Colonic mucosa (tissue), 4 donors: Measurements from ENCODE around the gene HERC2. TPM values are rescaled to one million over a fixed set of nuclear protein-coding genes. Genes with fewer than 3 reads are reported as not detected.
"Not testable (repeated sequence)": the region's sequence is repeated elsewhere in the genome, so short reads cannot be mapped to it uniquely, and the experiment has no call there.

ENCODE experiments used
- DNase-seq: peaks from one replicate; pipeline ENCODE4 v3.0.0-alpha.2; 2020
- H3K27ac ChIP-seq: fragments of 200-600 bp; one replicate; pipeline ENCODE4 v1.8.0; 2021
- H3K27me3 ChIP-seq: fragments of 200-600 bp; one replicate; pipeline ENCODE4 v1.8.0; 2021
- H3K36me3 ChIP-seq: fragments of 200-600 bp; one replicate; pipeline ENCODE4 v1.8.0; 2021
- H3K4me1 ChIP-seq: fragments of 200-600 bp; one replicate; pipeline ENCODE4 v1.8.0; 2021; ENCODE audit warnings: mild to moderate bottlenecking
- H3K4me3 ChIP-seq: fragments of 200-600 bp; one replicate; pipeline ENCODE4 v1.8.0; 2021
- H3K9ac ChIP-seq, 2 donors: one replicate each; pipeline ENCODE4 v1.7.0; 2013; ENCODE audit warnings: control low read depth in 2 of 2, low read depth in 2 of 2, low read length in 2 of 2
- H3K9me3 ChIP-seq: fragments of 200-600 bp; one replicate; pipeline ENCODE4 v1.8.0; 2021
- CTCF ChIP-seq: fragments of 200-600 bp; IDR thresholded peaks from one replicate; pipeline ENCODE4 v1.8.0; 2022; ENCODE audit warnings: antibody characterized with exemption, mild to moderate bottlenecking
- intact Hi-C: fragments of 100-400 bp; cut with DNase I; formaldehyde crosslinking; loops from one replicate; pipeline ENCODE4 v1.14.1; 2022
- total RNA-seq, 2 donors: library from RNA; stranded (reverse); fragmentation: NEBNext Ultra II Directional in 1 of 2; extraction: Animal tissue kit (Norgen Biotek cat#: 25700) in 1 of 2; gene quantifications; one replicate each; pipeline ENCODE4 v1.2.1, GENCODE V29; 2021
- donor health status: healthy.
- donor health status: DM: no; HTN: no; CAD: no.
- donor health status: DM: no; HTN: no; CAD: no.

Gene HERC2
- total RNA-seq, 2 donors from 2014 or later: 50.8 to 71.2 TPM

GRCh38 chr15:28231336-28231735, 90.6 kb downstream of the HERC2 start:
- H3K27me3 ChIP-seq, DNase-seq, H3K36me3 ChIP-seq, H3K9ac ChIP-seq, intact Hi-C loops, H3K4me3 ChIP-seq, H3K4me1 ChIP-seq, H3K27ac ChIP-seq, H3K9me3 ChIP-seq: not testable (repeated sequence)

- DNase-seq, intact Hi-C loops, H3K4me3 ChIP-seq, H3K9ac ChIP-seq, H3K27me3 ChIP-seq, H3K4me1 ChIP-seq, H3K36me3 ChIP-seq, H3K27ac ChIP-seq, H3K9me3 ChIP-seq: not testable (repeated sequence)
These were observed 92.9 kb downstream of the HERC2 start for GRCh38 chr15:28228990-28229640.

DNA sequence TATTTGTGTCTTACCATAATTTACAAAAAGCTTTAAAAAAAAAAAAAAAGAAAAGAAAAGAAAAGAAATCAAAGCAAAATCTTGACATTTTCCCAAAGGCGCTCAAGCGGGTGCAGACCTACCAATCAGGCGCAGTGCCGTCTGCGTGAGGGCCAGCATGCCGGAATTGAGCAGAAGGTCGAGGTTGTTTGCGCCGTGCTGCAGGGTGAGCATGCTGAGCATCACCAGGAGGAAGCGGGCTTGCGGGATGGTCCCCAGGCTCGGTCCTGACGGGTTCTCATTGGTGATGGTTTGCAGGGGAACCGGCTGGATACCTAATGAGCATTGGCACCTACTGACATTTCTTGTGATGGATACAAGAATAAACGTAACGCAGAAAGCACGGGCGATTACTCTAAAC, 93.9 kb downstream of the HERC2 start:
- Histone ChIP-seq H3K27ac (no peak overlapping the region), H3K4me1 (no peaks in the 10 kb centered on the region), H3K9me3 (no peaks in the 10 kb centered on the region), H3K9ac (no peak overlapping the region), H3K4me3 (no peak overlapping the region), H3K27me3 (no peaks in the 10 kb centered on the region), H3K36me3 (peaks cover 4% of the 10 kb centered on the region)
- DNase-seq: no peak
- TF ChIP-seq CTCF: no peak
- intact Hi-C loops: no loop called here

- H3K4me1 ChIP-seq, H3K36me3 ChIP-seq, DNase-seq, H3K27me3 ChIP-seq, H3K27ac ChIP-seq, H3K9ac ChIP-seq, H3K9me3 ChIP-seq, H3K4me3 ChIP-seq, intact Hi-C loops: not testable (repeated sequence)
These were observed 94.7 kb downstream of the HERC2 start for GRCh38 chr15:28227303-28227702.

- H3K9ac ChIP-seq, H3K36me3 ChIP-seq, intact Hi-C loops, H3K9me3 ChIP-seq, H3K27ac ChIP-seq, H3K27me3 ChIP-seq, H3K4me3 ChIP-seq, DNase-seq, H3K4me1 ChIP-seq: not testable (repeated sequence)
These were observed 99.4 kb downstream of the HERC2 start for GRCh38 chr15:28222612-28223011.

DNA sequence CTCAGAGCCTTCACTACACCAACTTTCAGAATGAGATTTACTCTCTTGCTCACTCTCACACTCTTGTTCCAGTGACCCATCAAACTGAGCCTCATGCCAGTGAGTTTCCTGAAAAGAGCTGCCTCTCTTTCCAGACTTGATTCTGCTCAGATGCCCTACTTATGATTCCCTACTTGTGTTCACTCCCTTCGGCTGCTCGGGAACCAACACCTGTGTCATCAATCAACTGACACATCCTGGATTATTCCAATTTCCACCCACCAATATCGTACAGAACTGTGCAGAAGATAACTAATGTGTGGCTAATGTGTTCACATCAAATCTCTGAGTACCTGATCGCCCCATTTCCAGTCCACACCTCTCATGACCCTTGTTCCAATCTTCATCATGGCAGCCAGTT, 100.3 kb downstream of the HERC2 start:
- not testable (repeated sequence) for H3K9ac ChIP-seq, H3K36me3 ChIP-seq

DNA sequence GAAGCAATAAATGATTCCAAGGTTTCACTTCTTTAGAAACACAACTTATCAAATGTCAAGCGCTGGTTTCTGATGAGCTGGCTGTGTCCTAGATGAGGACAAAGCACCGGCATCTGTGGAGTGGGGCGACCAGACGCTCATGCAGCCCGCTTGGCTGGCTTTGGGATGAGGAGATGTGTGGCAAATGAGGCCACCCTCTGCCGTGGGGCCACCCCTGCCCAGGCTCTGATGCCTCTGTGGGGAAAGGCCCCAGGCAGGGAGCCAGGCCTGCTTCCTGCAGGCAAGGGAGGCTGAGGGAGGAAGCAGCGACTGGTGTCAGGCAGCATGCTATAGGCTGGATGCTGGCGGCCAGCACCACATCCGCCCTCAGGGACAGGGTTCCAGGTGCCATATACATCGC, 102.9 kb downstream of the HERC2 start:
- Histone ChIP-seq H3K27me3 (no peaks in the 10 kb centered on the region), H3K9me3 (no peaks in the 10 kb centered on the region), H3K4me1 (no peaks in the 10 kb centered on the region), H3K36me3 (peaks cover 4% of the 10 kb centered on the region), H3K27ac (no peak overlapping the region), H3K9ac (no peak overlapping the region), H3K4me3 (no peak overlapping the region)
- no peak for DNase-seq
- intact Hi-C loops: no loop called here
- TF ChIP-seq CTCF: no peak

More for the DNA sequence above, 100.3 kb downstream of the HERC2 start:
- H3K27me3 ChIP-seq, DNase-seq, H3K27ac ChIP-seq, intact Hi-C loops, H3K4me1 ChIP-seq, H3K9me3 ChIP-seq, H3K4me3 ChIP-seq: not testable (repeated sequence)

DNA sequence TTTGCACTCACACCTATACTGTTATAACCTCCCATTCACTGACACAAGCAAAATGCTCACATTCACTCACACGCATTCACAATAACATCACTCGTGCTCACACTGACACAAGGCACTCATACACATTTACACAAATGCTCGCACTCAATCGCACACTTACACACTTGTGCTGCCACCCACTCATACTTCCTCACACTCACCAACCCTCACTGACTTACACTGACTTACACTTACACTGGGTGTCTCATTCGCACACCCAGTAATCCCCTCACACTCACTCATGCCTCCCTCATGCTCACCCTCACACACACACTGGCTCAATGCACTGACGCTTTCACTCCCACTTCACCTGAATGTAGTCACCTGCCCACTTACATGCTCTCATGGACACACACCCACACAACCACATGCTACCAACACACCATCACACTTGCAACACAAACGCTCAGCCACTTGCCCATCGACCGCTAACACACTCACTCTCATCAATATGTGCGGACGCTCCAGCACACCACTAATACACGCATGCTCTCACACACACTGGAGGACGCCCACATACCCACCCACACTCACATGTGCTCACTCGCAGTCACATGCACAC, 104.9 kb downstream of the HERC2 start:
- H3K27me3 ChIP-seq, DNase-seq, H3K36me3 ChIP-seq, H3K4me3 ChIP-seq, intact Hi-C loops, H3K4me1 ChIP-seq, H3K9me3 ChIP-seq, H3K27ac ChIP-seq, H3K9ac ChIP-seq: not testable (repeated sequence)

DNA sequence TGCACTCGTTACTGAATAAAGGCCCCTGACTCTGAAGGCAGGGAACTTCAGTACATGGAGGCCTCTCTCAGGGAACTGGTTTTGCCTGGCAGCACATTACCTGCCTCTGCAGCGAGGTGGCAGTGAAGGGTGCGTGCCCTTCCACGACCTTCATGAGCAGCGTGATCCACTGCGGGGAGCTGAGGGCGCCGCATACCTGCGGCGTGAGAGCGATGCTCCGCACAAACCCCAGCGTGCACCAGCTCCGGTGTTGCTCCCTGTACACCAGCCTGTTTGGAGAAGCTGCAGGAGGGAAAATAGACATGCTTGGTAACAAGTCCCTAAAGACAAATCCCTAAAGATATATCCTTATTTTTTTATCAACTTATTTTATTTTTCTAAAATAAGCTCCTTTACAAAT, 106.5 kb downstream of the HERC2 start:
- H3K9ac ChIP-seq, H3K9me3 ChIP-seq, H3K4me1 ChIP-seq, DNase-seq, H3K27me3 ChIP-seq, H3K4me3 ChIP-seq, intact Hi-C loops, H3K36me3 ChIP-seq, H3K27ac ChIP-seq: not testable (repeated sequence)

DNA sequence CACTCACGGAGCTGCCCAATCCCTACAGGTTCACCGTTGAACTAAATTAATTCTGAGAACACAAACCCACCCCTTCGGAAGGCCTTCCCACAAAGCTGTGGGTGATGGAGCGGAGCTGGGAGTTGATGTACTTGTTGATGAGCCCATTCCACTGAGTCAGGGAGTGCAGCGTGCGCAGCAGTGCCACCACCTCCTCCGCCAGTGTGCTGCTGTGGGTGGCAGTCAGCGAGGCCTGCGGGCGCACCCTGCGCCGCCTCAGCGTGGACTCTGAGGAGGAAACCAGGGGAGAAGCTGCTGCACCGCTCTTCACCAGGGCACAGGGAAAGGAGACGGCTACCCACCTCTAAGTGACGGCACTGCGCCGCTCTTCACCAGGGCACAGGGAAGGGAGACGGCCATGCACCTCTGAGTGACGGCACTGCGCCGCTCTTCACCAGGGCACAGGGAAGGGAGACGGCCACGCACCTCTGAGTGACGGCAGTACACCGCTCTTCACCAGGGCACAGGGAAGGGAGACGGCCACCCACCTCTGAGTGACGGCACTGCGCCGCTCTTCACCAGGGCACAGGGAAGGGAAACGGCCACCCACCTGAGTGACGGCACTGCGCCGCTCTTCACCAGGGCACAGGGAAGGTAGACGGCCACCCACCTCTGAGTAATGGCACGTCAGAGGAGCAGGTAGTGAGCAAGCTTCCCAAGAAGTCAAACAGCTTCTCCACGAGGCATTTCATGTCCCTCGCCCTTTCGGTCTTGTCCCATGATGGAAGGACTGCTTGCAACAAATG, 107.8 kb downstream of the HERC2 start:
- intact Hi-C loops, H3K27ac ChIP-seq, H3K9ac ChIP-seq, H3K9me3 ChIP-seq, H3K4me1 ChIP-seq, H3K27me3 ChIP-seq, H3K36me3 ChIP-seq, DNase-seq, H3K4me3 ChIP-seq: not testable (repeated sequence)

- H3K27ac ChIP-seq, DNase-seq, H3K4me1 ChIP-seq, intact Hi-C loops, H3K9me3 ChIP-seq, H3K36me3 ChIP-seq, H3K4me3 ChIP-seq, H3K9ac ChIP-seq, H3K27me3 ChIP-seq: not testable (repeated sequence)
These were observed 108.6 kb downstream of the HERC2 start for GRCh38 chr15:28213393-28213792.
